Measurements from ENCODE around the gene MUC6.

The MUC6 gene

DNA sequence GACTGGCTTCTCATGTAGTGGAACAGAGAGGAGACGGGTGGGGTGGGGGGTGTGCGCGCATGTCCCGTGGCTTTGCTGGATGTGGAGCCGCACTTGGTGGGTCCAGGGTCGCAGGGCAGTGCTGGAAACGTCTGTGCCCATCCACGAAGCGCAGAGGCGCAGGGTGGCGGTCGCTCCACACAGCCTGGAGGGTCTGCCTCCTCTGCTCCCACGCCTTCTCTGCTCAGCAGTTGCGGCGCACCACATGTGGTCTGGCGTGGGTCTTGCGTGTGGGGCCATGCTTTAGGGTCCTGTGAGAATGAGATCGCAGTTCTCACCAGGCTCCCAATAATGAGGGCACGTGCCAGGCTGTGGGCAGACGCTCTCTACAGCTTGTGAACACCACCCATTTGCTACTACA lies 50.7 kb downstream of the MUC6 start:
- peaks cover 40% of the 10 kb centered on the region for H3K36me3 ChIP-seq (ENCODE audit: control insufficient read depth, insufficient read depth, low read length)

DNA sequence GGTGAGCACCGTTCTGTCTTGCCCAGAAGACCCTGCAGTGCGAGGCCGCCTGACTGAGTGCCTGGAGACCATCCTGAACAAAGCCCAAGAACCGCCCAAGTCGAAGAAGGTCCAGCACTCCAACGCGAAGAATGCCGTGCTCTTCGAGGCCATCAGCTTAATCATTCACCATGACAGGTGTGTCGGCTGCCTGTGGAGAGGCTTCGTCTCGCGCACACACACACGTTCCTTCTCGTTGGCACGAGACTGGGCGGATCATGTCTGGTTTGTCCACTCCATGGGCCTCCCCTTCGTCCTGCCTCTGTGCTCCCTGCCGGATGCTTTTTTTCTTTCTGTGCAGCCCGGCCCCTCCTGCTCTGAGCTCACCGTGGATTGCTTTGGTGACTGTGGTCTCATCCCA lies 51.1 kb downstream of the MUC6 start:
- H3K36me3 ChIP-seq (ENCODE audit: control insufficient read depth, insufficient read depth, low read length): peaks cover 40% of the 10 kb centered on the region
- no peaks in the 10 kb centered on the region for H3K27me3 ChIP-seq (ENCODE audit: control insufficient read depth, insufficient read depth, low read length, poor library complexity, severe bottlenecking)
- no peaks in the 10 kb centered on the region for H3K4me1 ChIP-seq (ENCODE audit: control insufficient read depth, insufficient read depth, low read length)
- no peak overlapping the region for H3K27ac ChIP-seq (ENCODE audit: insufficient read depth, low read depth, low read length, poor library complexity, severe bottlenecking)
- no peak overlapping the region for H3K4me3 ChIP-seq (ENCODE audit: insufficient read depth, low read depth, low read length)
- WGBS, 2 experiments: 95 to 97% methylated on average over 21 of the region's 21 CpGs
- no peaks in the 10 kb centered on the region for H3K9me3 ChIP-seq (ENCODE audit: control insufficient read depth, low read length)

More for the DNA sequence above, 50.7 kb downstream of the MUC6 start:
- no peak overlapping the region for H3K4me3 ChIP-seq (ENCODE audit: insufficient read depth, low read depth, low read length)
- H3K27ac ChIP-seq (ENCODE audit: insufficient read depth, low read depth, low read length, poor library complexity, severe bottlenecking): no peak overlapping the region
- H3K4me1 ChIP-seq (ENCODE audit: control insufficient read depth, insufficient read depth, low read length): no peaks in the 10 kb centered on the region
- 95 to 96% methylated on average over 20 of the region's 20 CpGs for WGBS, 2 experiments
- H3K27me3 ChIP-seq (ENCODE audit: control insufficient read depth, insufficient read depth, low read length, poor library complexity, severe bottlenecking): no peaks in the 10 kb centered on the region
- H3K9me3 ChIP-seq (ENCODE audit: control insufficient read depth, low read length): no peaks in the 10 kb centered on the region

DNA sequence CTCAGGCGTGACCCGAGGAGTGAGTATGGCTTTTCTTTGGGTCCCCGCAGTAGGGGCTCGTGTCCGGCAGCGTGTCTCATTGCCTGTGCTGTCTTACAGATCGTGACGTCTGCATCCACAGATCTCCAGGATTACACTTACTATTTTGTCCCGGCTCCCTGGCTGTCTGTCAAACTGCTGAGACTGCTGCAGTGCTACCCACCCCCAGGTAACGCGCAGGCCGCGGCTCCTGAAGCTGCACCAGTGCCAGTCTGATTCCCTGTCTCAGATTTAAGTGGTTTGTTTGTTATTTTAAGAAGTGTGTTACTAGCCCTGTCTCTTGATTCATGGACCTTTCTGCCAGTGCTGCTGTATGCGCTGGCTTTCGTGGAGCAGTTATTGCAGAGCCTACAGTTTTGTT lies 52.0 kb downstream of the MUC6 start:
- Histone ChIP-seq H3K27ac (ENCODE audit: insufficient read depth, low read depth, low read length, poor library complexity, severe bottlenecking) (no peak overlapping the region), H3K36me3 (ENCODE audit: control insufficient read depth, insufficient read depth, low read length) (peaks cover 35% of the 10 kb centered on the region)

DNA sequence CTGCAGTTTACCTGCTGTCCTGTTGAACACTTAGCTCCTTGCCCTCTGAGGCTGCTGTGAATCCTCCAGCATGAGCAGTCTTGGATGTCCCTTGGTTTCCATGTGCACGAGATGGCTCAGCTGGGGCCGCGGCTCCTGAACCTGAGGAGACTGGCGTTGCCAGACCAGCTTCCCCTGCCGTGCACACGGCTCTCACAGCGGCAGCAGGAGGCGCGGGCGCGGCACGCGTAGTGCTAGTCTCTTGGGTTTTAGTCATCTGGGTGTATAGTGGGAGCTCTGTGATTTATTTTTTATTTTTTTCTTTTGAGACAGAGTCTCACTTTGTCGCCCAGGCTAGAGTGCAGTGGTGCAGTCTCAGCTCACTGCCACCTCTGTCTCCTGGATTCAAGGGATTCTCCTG lies 54.8 kb downstream of the MUC6 start:
- Histone ChIP-seq H3K4me3 (ENCODE audit: insufficient read depth, low read depth, low read length) (no peak overlapping the region), H3K27ac (ENCODE audit: insufficient read depth, low read depth, low read length, poor library complexity, severe bottlenecking) (no peak overlapping the region), H3K27me3 (ENCODE audit: control insufficient read depth, insufficient read depth, low read length, poor library complexity, severe bottlenecking) (no peaks in the 10 kb centered on the region), H3K4me1 (ENCODE audit: control insufficient read depth, insufficient read depth, low read length) (no peaks in the 10 kb centered on the region), H3K9me3 (ENCODE audit: control insufficient read depth, low read length) (no peaks in the 10 kb centered on the region), H3K36me3 (ENCODE audit: control insufficient read depth, insufficient read depth, low read length) (peaks cover 37% of the 10 kb centered on the region)
- 96 to 97% methylated on average over 14 of the region's 14 CpGs for WGBS, 2 experiments

More for the DNA sequence above, 52.0 kb downstream of the MUC6 start:
- 96 to 97% methylated on average over 15 of the region's 15 CpGs for WGBS, 2 experiments
- Histone ChIP-seq H3K9me3 (ENCODE audit: control insufficient read depth, low read length) (no peaks in the 10 kb centered on the region), H3K27me3 (ENCODE audit: control insufficient read depth, insufficient read depth, low read length, poor library complexity, severe bottlenecking) (no peaks in the 10 kb centered on the region), H3K4me1 (ENCODE audit: control insufficient read depth, insufficient read depth, low read length) (no peaks in the 10 kb centered on the region), H3K4me3 (ENCODE audit: insufficient read depth, low read depth, low read length) (no peak overlapping the region)

DNA sequence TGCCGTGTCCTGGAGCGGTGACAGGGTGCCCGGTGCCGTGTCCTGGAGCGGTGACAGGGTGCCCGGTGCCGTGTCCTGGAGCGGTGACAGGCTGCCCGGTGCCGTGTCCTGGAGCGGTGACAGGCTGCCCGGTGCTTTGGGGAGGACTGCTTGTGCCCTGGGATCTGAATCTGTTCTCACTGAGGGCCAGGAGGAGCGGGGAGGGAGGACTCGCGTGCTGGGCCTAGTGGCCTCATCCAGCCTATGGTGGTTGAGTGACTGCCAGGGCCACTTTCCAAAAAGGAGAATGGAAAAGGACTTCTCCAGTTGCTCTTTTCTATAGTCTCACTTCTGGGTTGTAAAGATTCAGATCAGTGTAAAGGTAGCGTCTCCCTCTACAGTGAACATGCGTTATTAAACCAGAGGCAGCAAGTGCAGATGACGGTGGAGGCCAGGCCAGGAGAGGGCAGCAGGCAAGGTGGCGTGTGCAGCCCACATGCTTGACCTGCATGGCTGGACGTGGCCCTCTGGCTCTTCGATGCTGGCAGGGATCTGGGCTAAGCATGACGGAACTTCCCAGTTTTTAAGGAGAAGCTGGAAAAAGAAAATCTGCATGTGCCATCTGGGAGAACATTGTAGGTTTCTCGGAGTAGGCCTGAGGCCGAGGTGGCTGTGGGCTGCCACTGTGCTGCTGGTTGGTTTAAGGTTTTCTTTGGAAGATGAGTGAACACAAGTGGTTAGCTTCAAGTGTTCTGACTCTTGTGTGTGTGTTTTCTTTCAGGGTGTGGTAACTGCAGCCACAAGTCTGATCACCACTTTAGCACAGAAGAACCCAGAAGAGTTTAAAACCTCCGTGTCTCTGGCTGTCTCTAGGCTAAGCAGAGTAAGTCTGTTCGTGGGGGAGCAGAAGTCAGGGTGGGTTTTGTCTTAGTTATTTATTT lies 55.8 kb downstream of the MUC6 start:
- no peaks in the 10 kb centered on the region for H3K27me3 ChIP-seq (ENCODE audit: control insufficient read depth, insufficient read depth, low read length, poor library complexity, severe bottlenecking)
- no peak overlapping the region for H3K27ac ChIP-seq (ENCODE audit: insufficient read depth, low read depth, low read length, poor library complexity, severe bottlenecking)
- peaks cover 27% of the 10 kb centered on the region for H3K36me3 ChIP-seq (ENCODE audit: control insufficient read depth, insufficient read depth, low read length)
- WGBS, 2 experiments: 96% methylated on average over 26 of the region's 26 CpGs
- no peaks in the 10 kb centered on the region for H3K9me3 ChIP-seq (ENCODE audit: control insufficient read depth, low read length)
- no peak overlapping the region for H3K4me3 ChIP-seq (ENCODE audit: insufficient read depth, low read depth, low read length)
- no peaks in the 10 kb centered on the region for H3K4me1 ChIP-seq (ENCODE audit: control insufficient read depth, insufficient read depth, low read length)

DNA sequence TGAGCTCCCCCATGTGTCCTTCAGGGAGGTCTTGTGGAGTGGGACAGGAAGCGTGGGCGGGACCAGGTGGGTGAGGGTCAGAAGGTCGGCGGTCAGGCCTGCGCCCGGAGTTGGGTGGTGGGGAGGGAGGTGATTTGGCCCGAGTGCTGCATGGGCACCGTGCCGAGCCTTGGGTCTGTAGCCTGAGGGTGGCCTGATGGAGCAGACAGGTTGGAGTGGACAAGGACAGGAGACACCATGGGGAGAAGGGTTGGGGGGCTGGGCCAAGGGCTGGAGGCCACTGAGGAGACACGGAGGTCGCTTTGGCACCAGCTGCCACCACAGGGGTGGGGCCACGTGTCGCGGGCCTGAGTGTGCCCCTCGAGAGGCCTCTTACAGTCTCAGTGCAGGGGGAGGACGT lies 57.7 kb downstream of the MUC6 start:
- WGBS, 2 experiments: 95% methylated on average over 16 of the region's 16 CpGs
- Histone ChIP-seq H3K9me3 (ENCODE audit: control insufficient read depth, low read length) (no peaks in the 10 kb centered on the region), H3K27me3 (ENCODE audit: control insufficient read depth, insufficient read depth, low read length, poor library complexity, severe bottlenecking) (no peaks in the 10 kb centered on the region), H3K4me1 (ENCODE audit: control insufficient read depth, insufficient read depth, low read length) (no peaks in the 10 kb centered on the region), H3K4me3 (ENCODE audit: insufficient read depth, low read depth, low read length) (no peak overlapping the region), H3K36me3 (ENCODE audit: control insufficient read depth, insufficient read depth, low read length) (peaks cover 17% of the 10 kb centered on the region), H3K27ac (ENCODE audit: insufficient read depth, low read depth, low read length, poor library complexity, severe bottlenecking) (no peak overlapping the region)

DNA sequence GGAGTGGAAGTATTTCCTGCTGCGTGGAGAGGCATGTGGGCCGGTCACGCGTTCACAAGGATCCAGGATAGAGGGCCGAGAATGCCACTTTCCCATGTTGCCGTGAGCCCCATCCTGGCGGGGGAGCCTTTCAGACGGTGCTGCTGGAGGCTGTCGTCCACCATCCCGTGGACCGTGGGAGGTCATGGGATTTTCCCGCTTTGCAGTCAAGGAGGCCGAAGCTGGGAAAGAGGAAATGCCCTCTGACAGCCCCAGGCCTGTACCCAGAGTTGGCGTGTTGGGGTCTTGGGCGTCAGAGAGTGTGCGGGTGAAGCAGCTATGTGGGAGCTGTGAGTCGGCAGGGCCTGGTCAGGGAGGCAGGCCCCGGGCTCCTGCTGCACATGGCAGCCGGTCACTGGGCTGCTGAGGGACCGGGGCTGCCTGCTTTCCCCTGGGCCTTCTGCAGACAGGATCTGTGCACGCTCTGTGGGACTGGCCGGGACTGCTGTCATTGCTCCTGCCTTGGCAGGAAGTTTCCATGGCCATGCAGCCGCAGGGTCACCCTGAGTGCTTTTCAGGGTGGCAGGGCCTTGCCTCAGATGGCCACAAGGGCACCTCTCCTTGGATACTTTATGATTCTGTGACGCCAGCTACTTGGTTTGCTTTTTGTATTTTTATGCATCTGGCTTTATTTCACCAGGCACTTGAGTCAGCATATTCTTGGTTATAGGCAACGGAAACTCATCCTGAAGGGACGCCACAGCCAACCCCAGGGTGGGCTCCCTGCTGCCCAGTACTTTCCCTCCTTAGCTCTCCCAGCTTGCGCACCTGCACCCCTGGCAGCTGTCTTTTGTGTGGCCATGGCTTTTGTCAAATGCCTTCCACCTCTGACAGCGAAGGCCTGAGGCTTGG lies 58.4 kb downstream of the MUC6 start:
- 94 to 95% methylated on average over 28 of the region's 28 CpGs for WGBS, 2 experiments
- Histone ChIP-seq H3K27me3 (ENCODE audit: control insufficient read depth, insufficient read depth, low read length, poor library complexity, severe bottlenecking) (no peaks in the 10 kb centered on the region), H3K4me3 (ENCODE audit: insufficient read depth, low read depth, low read length) (no peak overlapping the region), H3K4me1 (ENCODE audit: control insufficient read depth, insufficient read depth, low read length) (no peaks in the 10 kb centered on the region), H3K36me3 (ENCODE audit: control insufficient read depth, insufficient read depth, low read length) (peaks cover 21% of the 10 kb centered on the region), H3K9me3 (ENCODE audit: control insufficient read depth, low read length) (no peaks in the 10 kb centered on the region), H3K27ac (ENCODE audit: insufficient read depth, low read depth, low read length, poor library complexity, severe bottlenecking) (no peak overlapping the region)

DNA sequence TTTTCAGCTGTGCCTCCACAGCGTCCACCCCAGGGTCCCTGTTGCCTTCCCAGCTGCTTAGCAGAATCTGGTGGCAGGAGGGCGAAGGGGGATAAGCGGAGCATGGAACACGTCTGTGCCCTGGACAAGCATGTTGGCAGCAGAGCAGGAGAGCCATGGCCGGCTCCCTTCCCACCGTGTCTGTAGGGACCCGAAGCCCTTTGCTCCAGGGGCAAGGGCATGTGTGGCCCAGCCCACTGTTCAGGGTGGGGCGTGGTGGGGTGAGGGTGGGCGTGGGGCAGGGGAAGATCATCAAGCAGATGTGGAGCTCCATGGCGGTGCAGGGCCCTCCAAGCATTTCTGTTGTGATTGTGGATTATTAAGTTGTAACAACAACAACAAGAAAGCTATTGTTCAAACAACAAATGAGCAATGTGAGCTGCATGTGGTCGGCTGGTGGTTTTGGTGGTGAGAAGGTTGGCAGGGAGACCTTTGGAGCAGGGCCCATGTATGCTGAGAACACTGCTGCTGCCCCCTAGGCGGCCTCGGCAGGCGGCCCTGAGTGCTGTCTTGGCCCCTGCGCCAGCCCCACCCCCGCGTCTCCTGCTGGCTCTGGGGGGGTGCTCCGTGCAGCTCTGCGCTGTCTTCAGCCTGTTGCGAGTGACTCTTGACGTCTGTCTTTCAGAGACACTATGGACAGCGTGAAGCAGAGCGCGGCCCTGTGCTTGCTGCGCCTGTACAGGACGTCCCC lies 59.9 kb downstream of the MUC6 start:
- Histone ChIP-seq H3K36me3 (ENCODE audit: control insufficient read depth, insufficient read depth, low read length) (peaks cover 34% of the 10 kb centered on the region), H3K9me3 (ENCODE audit: control insufficient read depth, low read length) (no peaks in the 10 kb centered on the region), H3K4me3 (ENCODE audit: insufficient read depth, low read depth, low read length) (no peak overlapping the region), H3K27me3 (ENCODE audit: control insufficient read depth, insufficient read depth, low read length, poor library complexity, severe bottlenecking) (no peaks in the 10 kb centered on the region), H3K4me1 (ENCODE audit: control insufficient read depth, insufficient read depth, low read length) (no peaks in the 10 kb centered on the region), H3K27ac (ENCODE audit: insufficient read depth, low read depth, low read length, poor library complexity, severe bottlenecking) (no peak overlapping the region)
- 93 to 94% methylated on average over 26 of the region's 26 CpGs for WGBS, 2 experiments

DNA sequence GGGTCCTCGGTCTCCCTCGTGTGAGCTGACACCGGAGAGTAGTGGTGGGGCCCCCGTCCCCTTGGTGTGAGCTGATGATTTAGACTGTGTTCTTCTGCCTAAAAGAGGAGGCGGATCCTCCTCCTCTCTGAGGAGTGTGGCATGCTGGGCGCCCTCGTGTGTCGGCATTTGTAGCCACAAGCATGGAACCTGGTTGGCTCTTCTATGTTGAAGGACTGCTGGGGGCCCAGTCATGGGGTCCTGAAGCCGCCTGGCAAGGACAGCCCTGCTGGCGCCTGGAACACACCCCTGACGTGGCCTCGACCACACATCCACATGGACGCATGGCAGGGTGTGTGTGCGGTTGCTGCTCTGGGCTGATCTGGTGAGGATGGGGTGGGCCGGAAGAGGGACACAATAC lies 60.7 kb downstream of the MUC6 start:
- H3K36me3 ChIP-seq (ENCODE audit: control insufficient read depth, insufficient read depth, low read length): peaks cover 29% of the 10 kb centered on the region
- 76 to 79% methylated on average over 15 of the region's 15 CpGs for WGBS, 2 experiments

More for the DNA sequence above, 60.7 kb downstream of the MUC6 start:
- Histone ChIP-seq H3K27me3 (ENCODE audit: control insufficient read depth, insufficient read depth, low read length, poor library complexity, severe bottlenecking) (no peaks in the 10 kb centered on the region), H3K4me1 (ENCODE audit: control insufficient read depth, insufficient read depth, low read length) (no peaks in the 10 kb centered on the region), H3K4me3 (ENCODE audit: insufficient read depth, low read depth, low read length) (no peak overlapping the region), H3K27ac (ENCODE audit: insufficient read depth, low read depth, low read length, poor library complexity, severe bottlenecking) (no peak overlapping the region), H3K9me3 (ENCODE audit: control insufficient read depth, low read length) (no peaks in the 10 kb centered on the region)

Data from ectodermal cell (in vitro differentiated cells).